ENCODE data around the gene ITM2B. TPM values are rescaled to one million over a fixed set of nuclear protein-coding genes. Genes with fewer than 3 reads are reported as not detected.

The ITM2B gene
- total RNA-seq, 6 donors from 2014 or later, result 90.1 to 854 (median 640) TPM

DNA sequence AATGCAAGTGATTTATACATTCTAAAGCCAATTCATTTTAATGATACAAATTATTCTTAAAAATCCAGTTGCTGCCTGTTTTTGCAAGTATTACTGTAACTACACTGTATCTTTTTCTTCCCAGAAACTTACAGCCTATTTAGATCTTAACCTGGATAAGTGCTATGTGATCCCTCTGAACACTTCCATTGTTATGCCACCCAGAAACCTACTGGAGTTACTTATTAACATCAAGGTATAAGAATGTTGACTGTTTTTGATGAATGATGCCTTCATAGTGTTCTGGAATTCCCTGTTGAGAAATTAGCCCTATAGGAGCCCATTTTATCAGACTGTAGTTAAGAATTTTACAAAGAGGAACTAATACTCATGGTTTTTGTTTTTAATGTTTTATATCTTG is 25.0 kb downstream of the ITM2B start:
- DNase-seq (no peak), ATAC-seq (ENCODE audit: low FRiP score in 2 of 2) (no peak)
- H3K4me1 ChIP-seq, result peaks cover under 1 to 20% (median 11%) of the 10 kb centered on the region in 4 donors
- H3K27me3 ChIP-seq, result no peaks in the 10 kb centered on the region
- H3K36me3 ChIP-seq, result peaks cover 32 to 95% (median 73%) of the 10 kb centered on the region in 4 donors
- no peaks in the 10 kb centered on the region for H3K9me3 ChIP-seq
- peak overlapping the region in 1 of 4 donors; percentile 8 for H3K27ac ChIP-seq
- H3K4me3 ChIP-seq, result no peak overlapping the region
- TF ChIP-seq POLR2AphosphoS5 (IDR thresholded peaks at IDR 0.05), result no peak
- no peak for TF ChIP-seq POLR2A (IDR thresholded peaks at IDR 0.05)
- no peak for TF ChIP-seq EP300 (IDR thresholded peaks at IDR 0.05)
- TF ChIP-seq, protein P1, sequence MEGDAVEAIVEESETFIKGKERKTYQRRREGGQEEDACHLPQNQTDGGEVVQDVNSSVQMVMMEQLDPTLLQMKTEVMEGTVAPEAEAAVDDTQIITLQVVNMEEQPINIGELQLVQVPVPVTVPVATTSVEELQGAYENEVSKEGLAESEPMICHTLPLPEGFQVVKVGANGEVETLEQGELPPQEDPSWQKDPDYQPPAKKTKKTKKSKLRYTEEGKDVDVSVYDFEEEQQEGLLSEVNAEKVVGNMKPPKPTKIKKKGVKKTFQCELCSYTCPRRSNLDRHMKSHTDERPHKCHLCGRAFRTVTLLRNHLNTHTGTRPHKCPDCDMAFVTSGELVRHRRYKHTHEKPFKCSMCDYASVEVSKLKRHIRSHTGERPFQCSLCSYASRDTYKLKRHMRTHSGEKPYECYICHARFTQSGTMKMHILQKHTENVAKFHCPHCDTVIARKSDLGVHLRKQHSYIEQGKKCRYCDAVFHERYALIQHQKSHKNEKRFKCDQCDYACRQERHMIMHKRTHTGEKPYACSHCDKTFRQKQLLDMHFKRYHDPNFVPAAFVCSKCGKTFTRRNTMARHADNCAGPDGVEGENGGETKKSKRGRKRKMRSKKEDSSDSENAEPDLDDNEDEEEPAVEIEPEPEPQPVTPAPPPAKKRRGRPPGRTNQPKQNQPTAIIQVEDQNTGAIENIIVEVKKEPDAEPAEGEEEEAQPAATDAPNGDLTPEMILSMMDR (IDR thresholded peaks at IDR 0.05), result no peak

DNA sequence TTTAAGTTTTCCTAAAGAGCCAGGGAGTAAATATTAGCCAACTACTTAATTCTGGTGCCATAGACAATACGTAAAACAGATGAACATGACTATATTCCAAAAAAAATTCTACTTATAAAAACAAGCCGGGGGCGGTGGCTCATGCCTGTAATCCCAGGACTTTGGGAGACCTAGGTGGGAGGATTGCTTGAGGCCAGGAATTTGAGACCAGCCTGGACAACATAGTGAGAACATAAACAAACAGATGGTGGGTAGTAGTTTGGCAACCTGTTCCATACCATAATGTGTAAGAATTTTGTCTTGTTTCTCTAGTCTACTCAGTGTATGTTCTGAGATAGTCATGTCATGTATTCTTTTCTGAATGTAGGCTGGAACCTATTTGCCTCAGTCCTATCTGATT is 25.4 kb downstream of the ITM2B start:
- Histone ChIP-seq H3K27ac (peak overlapping the region in 1 of 4 donors; percentile 37), H3K9me3 (no peaks in the 10 kb centered on the region), H3K4me3 (no peak overlapping the region), H3K27me3 (no peaks in the 10 kb centered on the region), H3K36me3 (peaks cover 32 to 99% (median 77%) of the 10 kb centered on the region in 4 donors), H3K4me1 (peaks cover 5 to 20% (median 9%) of the 10 kb centered on the region in 4 donors)
- no peak for ATAC-seq (ENCODE audit: low FRiP score in 2 of 2)
- no peak for TF ChIP-seq POLR2A (IDR thresholded peaks at IDR 0.05)
- TF ChIP-seq, protein P1 (IDR thresholded peaks at IDR 0.05), result no peak
- TF ChIP-seq EP300 (IDR thresholded peaks at IDR 0.05), result no peak
- 96 to 97% methylated on average over 3 of the region's 3 CpGs for WGBS, 2 donors
- no peak for DNase-seq

DNA sequence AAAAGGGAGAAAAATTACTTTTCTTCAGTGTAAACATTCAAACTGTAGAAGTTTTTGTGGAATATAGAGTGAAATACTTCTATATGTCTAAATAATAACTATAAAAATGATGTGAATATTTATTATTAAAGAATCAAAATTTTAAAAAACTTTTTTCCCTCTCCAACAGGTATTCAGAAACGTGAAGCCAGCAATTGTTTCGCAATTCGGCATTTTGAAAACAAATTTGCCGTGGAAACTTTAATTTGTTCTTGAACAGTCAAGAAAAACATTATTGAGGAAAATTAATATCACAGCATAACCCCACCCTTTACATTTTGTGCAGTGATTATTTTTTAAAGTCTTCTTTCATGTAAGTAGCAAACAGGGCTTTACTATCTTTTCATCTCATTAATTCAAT is 28.0 kb downstream of the ITM2B start:
- H3K4me3 ChIP-seq, result no peak overlapping the region
- no peak overlapping the region for H3K27ac ChIP-seq
- peaks cover 28 to 91% (median 69%) of the 10 kb centered on the region in 4 donors for H3K36me3 ChIP-seq
- H3K4me1 ChIP-seq, result peaks cover 0 to 11% (median 7%) of the 10 kb centered on the region in 4 donors
- no peak for ATAC-seq (ENCODE audit: low FRiP score in 2 of 2)
- no peaks in the 10 kb centered on the region for H3K27me3 ChIP-seq
- no peaks in the 10 kb centered on the region for H3K9me3 ChIP-seq
- TF ChIP-seq POLR2AphosphoS5 (IDR thresholded peaks at IDR 0.05) (no peak), EP300 (IDR thresholded peaks at IDR 0.05) (no peak), POLR2A (IDR thresholded peaks at IDR 0.05) (no peak)
- TF ChIP-seq, protein P1 (IDR thresholded peaks at IDR 0.05), result no peak
- DNase-seq, result no peak
- 78 to 85% methylated on average over 4 of the region's 4 CpGs for WGBS, 2 donors

DNA sequence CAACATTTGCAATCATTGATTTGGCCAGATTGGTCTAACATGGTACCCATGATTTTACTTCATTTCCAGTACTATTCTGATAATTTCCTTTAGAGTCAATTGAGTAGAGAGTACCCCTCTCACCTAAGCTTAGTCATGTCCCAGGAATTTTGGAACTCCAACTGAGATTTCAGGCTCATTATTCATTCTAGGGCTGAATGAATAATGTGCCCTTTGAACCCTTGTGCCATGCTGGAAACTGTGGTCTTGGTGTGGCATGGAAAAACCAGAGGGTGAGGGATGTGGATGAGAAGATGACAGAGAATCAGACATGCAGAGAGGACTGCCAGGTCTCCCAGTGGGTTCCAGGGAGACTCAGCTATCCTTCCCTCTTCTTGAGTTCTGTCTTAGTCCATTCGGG is 30.2 kb downstream of the ITM2B start:
- DNase-seq (no peak), ATAC-seq (ENCODE audit: low FRiP score in 2 of 2) (no peak)
- peaks cover 18 to 69% (median 49%) of the 10 kb centered on the region in 4 donors for H3K36me3 ChIP-seq
- H3K4me3 ChIP-seq, result no peak overlapping the region
- H3K27ac ChIP-seq, result peak overlapping the region in 2 of 4 donors; percentile 15 to 27
- no peaks in the 10 kb centered on the region for H3K27me3 ChIP-seq
- TF ChIP-seq POLR2A (IDR thresholded peaks at IDR 0.05), result no peak
- TF ChIP-seq EP300 (IDR thresholded peaks at IDR 0.05), result no peak
- no peaks in the 10 kb centered on the region for H3K9me3 ChIP-seq
- WGBS, 2 donors, result 95 to 100% methylated on average over 1 of the region's 1 CpG
- peaks cover 0 to 9% (median 7%) of the 10 kb centered on the region in 4 donors for H3K4me1 ChIP-seq

DNA sequence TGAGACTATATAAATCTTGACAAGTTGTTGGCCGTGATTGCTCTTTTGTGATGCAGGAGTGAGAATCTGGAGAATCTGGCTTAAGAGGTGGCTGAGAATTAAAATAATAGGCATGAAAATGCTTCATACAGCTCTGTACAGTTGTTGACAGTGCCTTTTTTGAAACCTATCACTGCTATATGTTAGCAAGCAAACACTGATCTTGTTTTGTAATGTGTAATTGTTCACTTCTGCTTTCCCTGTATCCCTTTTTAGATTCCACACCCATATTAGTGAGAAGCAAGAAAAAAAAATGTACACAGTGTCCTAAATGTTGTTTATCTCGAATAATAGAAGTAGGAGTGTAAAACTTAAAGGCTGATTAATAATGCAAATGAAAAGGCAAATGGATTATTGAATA is 31.1 kb downstream of the ITM2B start:
- Histone ChIP-seq H3K27ac (peak overlapping the region in 1 of 4 donors; percentile 27), H3K27me3 (no peaks in the 10 kb centered on the region), H3K4me1 (peaks cover 0 to 9% (median 7%) of the 10 kb centered on the region in 4 donors), H3K4me3 (no peak overlapping the region), H3K9me3 (no peaks in the 10 kb centered on the region), H3K36me3 (peaks cover 18 to 61% (median 41%) of the 10 kb centered on the region in 4 donors)
- DNase-seq (no peak), ATAC-seq (ENCODE audit: low FRiP score in 2 of 2) (peak in 1 of 2 donors; percentile 40)
- 79 to 89% methylated on average over 2 of the region's 2 CpGs for WGBS, 2 donors
- TF ChIP-seq EP300 (IDR thresholded peaks at IDR 0.05) (no peak), POLR2A (IDR thresholded peaks at IDR 0.05) (no peak), POLR2AphosphoS5 (IDR thresholded peaks at IDR 0.05) (no peak)
- TF ChIP-seq, protein P1 (IDR thresholded peaks at IDR 0.05), result no peak

All from upper lobe of left lung (tissue), 6 donors.